Esophagus squamous epithelium (tissue), 4 donors: ENCODE measurements around the gene CNDP2.

ENCODE experiments used
- CTCF ChIP-seq, 6 experiments: fragments of 450-650 bp in 4 of 6; fragments of 200-600 bp in 2 of 6; sonication (generic) in 2 of 6; IDR thresholded peaks; one replicate each; pipeline ENCODE4 v1.5.1; 2016 to 2019; ENCODE audit warnings: antibody characterized with exemption in 6 of 6, mild to moderate bottlenecking in 4 of 6, moderate library complexity in 4 of 6
- POLR2A ChIP-seq, 4 donors: fragments of 450-650 bp; IDR thresholded peaks; one replicate each; pipeline ENCODE4 v1.6.1; 2017; ENCODE audit warnings: antibody characterized with exemption in 4 of 4, mild to moderate bottlenecking in 4 of 4, moderate library complexity in 3 of 4

DNA sequence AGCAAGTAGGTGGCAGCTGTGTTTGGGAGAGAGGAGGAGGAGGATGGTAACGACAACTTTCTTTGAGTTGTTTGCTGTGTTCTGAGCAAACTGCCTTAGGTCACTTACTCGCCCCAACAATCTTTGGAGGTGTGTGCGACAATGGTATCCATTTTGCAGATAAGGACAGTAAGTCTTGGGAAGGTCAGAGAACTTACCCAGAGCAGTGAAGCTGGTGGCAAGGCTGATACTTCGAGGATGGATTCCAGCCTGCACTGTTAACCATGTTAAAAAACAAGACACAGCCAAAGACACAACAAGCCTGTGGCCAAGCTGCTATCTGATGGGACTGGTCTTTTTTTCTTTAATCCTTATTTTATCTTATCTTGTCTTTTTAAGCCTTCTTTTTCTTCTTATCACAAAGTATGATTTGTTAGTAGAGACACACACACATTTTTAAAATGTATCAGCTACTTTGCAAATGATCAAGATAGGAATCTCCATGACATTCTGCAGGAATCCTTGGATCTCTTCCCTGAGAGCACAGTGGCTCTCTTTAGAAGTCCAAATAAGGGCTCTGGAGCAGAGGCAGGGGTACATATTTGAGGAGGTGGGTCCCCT lies 66.1 kb downstream of the CNDP2 start:
- TF ChIP-seq CTCF (IDR thresholded peaks at IDR 0.05) (no peak), POLR2A (IDR thresholded peaks at IDR 0.05) (no peak)
